GM12891 (cell line): Measurements from ENCODE around the gene GSTT2.

Experiments
- POLR2A ChIP-seq: IDR thresholded peaks from 2 replicates; pipeline ENCODE4 v1.6.1; 2011; ENCODE audit warnings: low read depth, low read length, control low read depth
- POLR2AphosphoS5 ChIP-seq: IDR thresholded peaks from 2 replicates; pipeline ENCODE4 v1.6.1; 2011; ENCODE audit warnings: low read depth, low read length, control low read depth
- POU2F2 ChIP-seq: IDR thresholded peaks from 2 replicates; pipeline ENCODE4 v1.6.1; 2011; ENCODE audit warnings: low read depth, mild to moderate bottlenecking, control low read depth, low read length, moderate library complexity
- SPI1 ChIP-seq: IDR thresholded peaks from 2 replicates; pipeline ENCODE4 v1.6.1; 2011; ENCODE audit warnings: low read depth, low read length, control low read depth
- TAF1 ChIP-seq: IDR thresholded peaks from 2 replicates; pipeline ENCODE4 v1.6.1; 2011; ENCODE audit warnings: low read depth, low read length, control low read depth

GRCh38 chr22:23938328-23939016 lies 41.5 kb upstream of the GSTT2 start:
- no peak for TF ChIP-seq POLR2A
- no peak for TF ChIP-seq POU2F2
- TF ChIP-seq POLR2AphosphoS5, result no peak
- TF ChIP-seq TAF1, result no peak
- no peak for TF ChIP-seq SPI1
